Colonic mucosa (tissue), 4 donors: ENCODE data around the gene ZNF337. TPM values are rescaled to one million over a fixed set of nuclear protein-coding genes. Genes with fewer than 3 reads are reported as not detected.

ENCODE experiments used
- DNase-seq: peaks from one replicate; pipeline ENCODE4 v3.0.0-alpha.2; 2020
- H3K27ac ChIP-seq: fragments of 200-600 bp; one replicate; pipeline ENCODE4 v1.8.0; 2021
- H3K27me3 ChIP-seq: fragments of 200-600 bp; one replicate; pipeline ENCODE4 v1.8.0; 2021
- H3K36me3 ChIP-seq: fragments of 200-600 bp; one replicate; pipeline ENCODE4 v1.8.0; 2021
- H3K4me1 ChIP-seq: fragments of 200-600 bp; one replicate; pipeline ENCODE4 v1.8.0; 2021; ENCODE audit warnings: mild to moderate bottlenecking
- H3K4me3 ChIP-seq: fragments of 200-600 bp; one replicate; pipeline ENCODE4 v1.8.0; 2021
- H3K9ac ChIP-seq, 2 donors: one replicate each; pipeline ENCODE4 v1.7.0; 2013; ENCODE audit warnings: control low read depth in 2 of 2, low read depth in 2 of 2, low read length in 2 of 2
- H3K9me3 ChIP-seq: fragments of 200-600 bp; one replicate; pipeline ENCODE4 v1.8.0; 2021
- intact Hi-C: fragments of 100-400 bp; cut with DNase I; formaldehyde crosslinking; loops from one replicate; pipeline ENCODE4 v1.14.1; 2022
- total RNA-seq, 2 donors: library from RNA; stranded (reverse); fragmentation: NEBNext Ultra II Directional in 1 of 2; extraction: Animal tissue kit (Norgen Biotek cat#: 25700) in 1 of 2; gene quantifications; one replicate each; pipeline ENCODE4 v1.2.1, GENCODE V29; 2021
- TF ChIP-seq, protein P1 (sequence below): fragments of 200-600 bp; IDR thresholded peaks from one replicate; pipeline ENCODE4 v1.8.0; 2022; ENCODE audit warnings: antibody characterized with exemption, mild to moderate bottlenecking
- donor health status: healthy.
- donor health status: DM: no; HTN: no; CAD: no.
- donor health status: DM: no; HTN: no; CAD: no.

ZNF337 gene
- total RNA-seq, 2 donors from 2014 or later = 6.2 to 6.7 TPM

GRCh38 chr20:25739615-25740320, 43.1 kb upstream of the ZNF337 start:
- Histone ChIP-seq H3K4me3 (no peak overlapping the region), H3K27me3 (no peaks in the 10 kb centered on the region), H3K4me1 (no peaks in the 10 kb centered on the region), H3K27ac (no peak overlapping the region), H3K36me3 (no peaks in the 10 kb centered on the region), H3K9me3 (no peaks in the 10 kb centered on the region), H3K9ac (no peak overlapping the region)
- no peak for DNase-seq
- intact Hi-C loops = no loop called here
- TF ChIP-seq, protein P1, sequence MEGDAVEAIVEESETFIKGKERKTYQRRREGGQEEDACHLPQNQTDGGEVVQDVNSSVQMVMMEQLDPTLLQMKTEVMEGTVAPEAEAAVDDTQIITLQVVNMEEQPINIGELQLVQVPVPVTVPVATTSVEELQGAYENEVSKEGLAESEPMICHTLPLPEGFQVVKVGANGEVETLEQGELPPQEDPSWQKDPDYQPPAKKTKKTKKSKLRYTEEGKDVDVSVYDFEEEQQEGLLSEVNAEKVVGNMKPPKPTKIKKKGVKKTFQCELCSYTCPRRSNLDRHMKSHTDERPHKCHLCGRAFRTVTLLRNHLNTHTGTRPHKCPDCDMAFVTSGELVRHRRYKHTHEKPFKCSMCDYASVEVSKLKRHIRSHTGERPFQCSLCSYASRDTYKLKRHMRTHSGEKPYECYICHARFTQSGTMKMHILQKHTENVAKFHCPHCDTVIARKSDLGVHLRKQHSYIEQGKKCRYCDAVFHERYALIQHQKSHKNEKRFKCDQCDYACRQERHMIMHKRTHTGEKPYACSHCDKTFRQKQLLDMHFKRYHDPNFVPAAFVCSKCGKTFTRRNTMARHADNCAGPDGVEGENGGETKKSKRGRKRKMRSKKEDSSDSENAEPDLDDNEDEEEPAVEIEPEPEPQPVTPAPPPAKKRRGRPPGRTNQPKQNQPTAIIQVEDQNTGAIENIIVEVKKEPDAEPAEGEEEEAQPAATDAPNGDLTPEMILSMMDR = no peak

DNA sequence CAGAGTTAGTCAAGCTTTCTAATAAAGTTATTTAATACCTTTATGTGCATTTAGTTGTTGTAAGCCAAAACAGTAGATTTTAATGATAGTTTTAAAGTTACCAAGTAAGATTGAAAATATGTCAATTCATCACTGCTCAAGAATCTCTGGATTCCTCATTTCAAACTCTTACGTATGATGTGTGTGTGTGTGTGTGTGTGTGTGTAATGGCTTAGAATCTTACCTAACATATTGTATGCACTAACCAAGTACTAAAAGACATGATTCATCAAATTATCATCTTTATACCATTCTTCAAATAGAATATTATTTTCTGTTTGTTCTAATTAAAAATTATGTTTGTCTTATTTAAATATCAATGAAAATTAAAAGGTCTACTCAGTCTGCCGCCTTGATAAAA, 41.5 kb upstream of the ZNF337 start:
- intact Hi-C loops = no loop called here

GRCh38 chr20:25733903-25734302, 37.2 kb upstream of the ZNF337 start:
- Histone ChIP-seq H3K27me3 (no peaks in the 10 kb centered on the region), H3K4me1 (no peaks in the 10 kb centered on the region), H3K9ac (no peak overlapping the region), H3K27ac (no peak overlapping the region), H3K9me3 (no peaks in the 10 kb centered on the region), H3K36me3 (no peaks in the 10 kb centered on the region), H3K4me3 (no peak overlapping the region)
- DNase-seq = no peak
- intact Hi-C loops = no loop called here
- TF ChIP-seq, protein P1 = no peak

More for the DNA sequence above, 41.5 kb upstream of the ZNF337 start:
- no peak overlapping the region for H3K27ac ChIP-seq
- DNase-seq = no peak
- no peaks in the 10 kb centered on the region for H3K27me3 ChIP-seq
- TF ChIP-seq, protein P1 = no peak
- H3K9me3 ChIP-seq = no peaks in the 10 kb centered on the region
- no peaks in the 10 kb centered on the region for H3K36me3 ChIP-seq
- no peak overlapping the region for H3K9ac ChIP-seq
- no peaks in the 10 kb centered on the region for H3K4me1 ChIP-seq
- H3K4me3 ChIP-seq = no peak overlapping the region

GRCh38 chr20:25730862-25731261, 34.2 kb upstream of the ZNF337 start:
- TF ChIP-seq, protein P1 = no peak
- intact Hi-C loops = no loop called here
- DNase-seq = no peak

GRCh38 chr20:25726357-25726756, 29.7 kb upstream of the ZNF337 start:
- DNase-seq = no peak
- no peak overlapping the region for H3K4me3 ChIP-seq
- H3K36me3 ChIP-seq = no peaks in the 10 kb centered on the region
- H3K27me3 ChIP-seq = no peaks in the 10 kb centered on the region
- no peak overlapping the region for H3K9ac ChIP-seq
- intact Hi-C loops = no loop called here
- no peaks in the 10 kb centered on the region for H3K9me3 ChIP-seq
- H3K4me1 ChIP-seq = no peaks in the 10 kb centered on the region
- H3K27ac ChIP-seq = no peak overlapping the region
- TF ChIP-seq, protein P1 = no peak

More at GRCh38 chr20:25730862-25731261, 34.2 kb upstream of the ZNF337 start:
- Histone ChIP-seq H3K27me3 (no peaks in the 10 kb centered on the region), H3K4me3 (no peak overlapping the region), H3K4me1 (no peaks in the 10 kb centered on the region), H3K9ac (no peak overlapping the region), H3K27ac (no peak overlapping the region), H3K36me3 (no peaks in the 10 kb centered on the region), H3K9me3 (no peaks in the 10 kb centered on the region)
